HepG2 (cell line): ENCODE measurements around the gene CAMK2D. TPM values are rescaled to one million over a fixed set of nuclear protein-coding genes. Genes with fewer than 3 reads are reported as not detected.
A peak's percentile ranks its signal among the peaks of the same experiment; 100 is the strongest.

Experiments
- ATF3 ChIP-seq: sonication (generic); formaldehyde crosslinking; IDR thresholded peaks from 2 replicates; pipeline ENCODE4 v1.4.0; 2020; ENCODE audit warnings: missing genetic modification reagents
- CREB1 ChIP-seq, 2 experiments: fragments of 450-650 bp in 1 of 2; IDR thresholded peaks; 2 replicates each; pipeline ENCODE4 v1.6.1; 2016 to 2017; ENCODE audit warnings: control low read depth in 1 of 2, mild to moderate bottlenecking in 1 of 2, missing compliant biosample characterization in 1 of 2, missing genetic modification characterization in 1 of 2
- FOXK1 ChIP-seq: sonication (generic); formaldehyde crosslinking; IDR thresholded peaks from 2 replicates; pipeline ENCODE4 v1.4.0; 2020; ENCODE audit warnings: low read depth, missing genetic modification reagents, borderline replicate concordance
- MAX ChIP-seq: IDR thresholded peaks from 2 replicates; pipeline ENCODE4 v1.6.1; 2012; ENCODE audit warnings: inconsistent platforms
- MEIS1 ChIP-seq: sonication (generic); formaldehyde crosslinking; IDR thresholded peaks from 2 replicates; pipeline ENCODE4 v1.9.0; 2021; ENCODE audit warnings: mild to moderate bottlenecking, missing genetic modification reagents, moderate library complexity, borderline replicate concordance
- NR0B2 ChIP-seq: sonication (generic); formaldehyde crosslinking; IDR thresholded peaks from 2 replicates; pipeline ENCODE4 v1.4.0; 2020; ENCODE audit warnings: mild to moderate bottlenecking, missing genetic modification reagents
- NR1H2 ChIP-seq: sonication (generic); formaldehyde crosslinking; IDR thresholded peaks from 2 replicates; pipeline ENCODE4 v1.8.1; 2022; ENCODE audit warnings: low read depth, missing genetic modification reagents, borderline replicate concordance
- PATZ1 ChIP-seq: sonication (generic); formaldehyde crosslinking; IDR thresholded peaks from 2 replicates; pipeline ENCODE4 v1.4.0; 2020; ENCODE audit warnings: missing genetic modification reagents
- REST ChIP-seq, 2 experiments: IDR thresholded peaks; 2 replicates each; pipeline ENCODE4 v1.6.1; 2011 to 2012; ENCODE audit warnings: low read length in 2 of 2, borderline replicate concordance in 1 of 2, low read depth in 1 of 2, mild to moderate bottlenecking in 1 of 2, moderate library complexity in 1 of 2
- SALL1 ChIP-seq: sonication (generic); formaldehyde crosslinking; IDR thresholded peaks from 2 replicates; pipeline ENCODE4 v1.8.0; 2022; ENCODE audit warnings: mild to moderate bottlenecking, missing genetic modification reagents
- ZBTB7B ChIP-seq: sonication (generic); formaldehyde crosslinking; IDR thresholded peaks from 2 replicates; pipeline ENCODE4 v1.4.0; 2020; ENCODE audit warnings: missing genetic modification reagents
- ZNF331 ChIP-seq: sonication (generic); formaldehyde crosslinking; IDR thresholded peaks from 2 replicates; pipeline ENCODE4 v1.4.0; 2020; ENCODE audit warnings: missing genetic modification reagents
- ZNF337 ChIP-seq: sonication (generic); formaldehyde crosslinking; IDR thresholded peaks from 2 replicates; pipeline ENCODE4 v1.5.1; 2020; ENCODE audit warnings: missing genetic modification reagents, low read depth, mild to moderate bottlenecking, borderline replicate concordance
- ZNF574 ChIP-seq: sonication (generic); formaldehyde crosslinking; IDR thresholded peaks from 2 replicates; pipeline ENCODE4 v1.4.0; 2020; ENCODE audit warnings: missing genetic modification reagents
- ZNF629 ChIP-seq: sonication (generic); formaldehyde crosslinking; conservative IDR thresholded peaks from 2 replicates; pipeline ENCODE4 v1.5.0; 2020; ENCODE audit warnings: missing genetic modification reagents
- polyA plus RNA-seq, 8 experiments: library from polyadenylated mRNA; depleted of rRNA in 3 of 8; stranded (reverse) in 7 of 8; unstranded in 1 of 8; fragments of >200 nt; fragmentation: Illumina TruSeq in 4 of 8; extraction: Trizol in 4 of 8; gene quantifications; 2 replicates each; pipeline versions ENCODE4 v1.2.1 to v1.2.3, GENCODE V29; 2011 to 2016; ENCODE audit warnings: low read depth in 4 of 8, missing spikeins in 1 of 8, mixed read lengths in 1 of 8; ENCODE audit not compliant: insufficient read depth in 1 of 8
- total RNA-seq, 5 experiments: library from RNA; depleted of rRNA; stranded (reverse); fragments of >200 nt; fragmentation: Illumina TruSeq; extraction: Trizol; gene quantifications; 2 replicates each; pipeline ENCODE4 v1.2.3, GENCODE V29; 2016; ENCODE audit warnings: low read depth in 1 of 5

The CAMK2D gene
- total and polyA plus RNA-seq, 2 of the 13 experiments (the other 11 are each of a cell fraction or from before 2014, with no cell fraction given) = 18.0 to 65.4 TPM

GRCh38 chr4:113762186-113763028 lies 869 bp upstream of the CAMK2D start (continued):
- TF ChIP-seq PATZ1 (CRISPR knock-in tag) = peak; percentile 79
- TF ChIP-seq SALL1 (CRISPR knock-in tag) = peak; percentile 91
- no peak; a peak in 1 of 4 replicates for TF ChIP-seq REST (IDR thresholded peaks at IDR 0.05; ENCODE audit: borderline replicate concordance in 1 of 2, low read depth in 1 of 2, low read length in 2 of 2)
- peak; percentile 43; the same call in 1 of the 2 replicates for TF ChIP-seq FOXK1 (CRISPR knock-in tag)
- peak; percentile 32; the same call in 1 of the 2 replicates for TF ChIP-seq NR1H2 (CRISPR knock-in tag)
- no peak; the same call in 1 of the 2 replicates for TF ChIP-seq NR0B2 (CRISPR knock-in tag)
- TF ChIP-seq ATF3 (CRISPR knock-in tag) = peak; percentile 81; the same call in 1 of the 2 replicates
- peak; percentile 44 for TF ChIP-seq ZNF331 (CRISPR knock-in tag)
- no peak for TF ChIP-seq ZBTB7B (CRISPR knock-in tag)
- peak; percentile 99 for TF ChIP-seq CREB1 (IDR thresholded peaks at IDR 0.05)
- peak; percentile 97 for TF ChIP-seq CREB1 (CRISPR knock-in tag; IDR thresholded peaks at IDR 0.05)
- no peak for TF ChIP-seq ZNF629
- peak; percentile 39; the same call in 1 of the 2 replicates for TF ChIP-seq ZNF574 (CRISPR knock-in tag)
- peak; percentile 56 for TF ChIP-seq MAX
- TF ChIP-seq MEIS1 (CRISPR knock-in tag) = 0 out of 2 replicates have a peak, but pooled peaks have one; percentile 17
- TF ChIP-seq ZNF337 = no peak
